Naive thymus-derived CD4-positive, alpha-beta T cell (primary cell): ENCODE measurements around the gene MPG. TPM values are rescaled to one million over a fixed set of nuclear protein-coding genes. Genes with fewer than 3 reads are reported as not detected.
"Not testable (repeated sequence)": the region's sequence is repeated elsewhere in the genome, so short reads cannot be mapped to it uniquely, and the experiment has no call there.

ENCODE experiments used
- ATAC-seq: fragments of 150-1000 bp; cut with Tn5 transposase; 2 replicates; pipeline ENCODE4 v1.10.0; 2021; ENCODE audit warnings: mild to moderate bottlenecking, moderate library complexity
- CTCF ChIA-PET: fragments of 350-600 bp; sonication (Branson Sonifier 250); formaldehyde crosslinking; loops from one replicate; lab custom pipeline; 2021; ENCODE audit warnings: antibody characterized with exemption; lab: Charles Lee
- POLR2A ChIA-PET: fragments of 350-600 bp; sonication (Branson Sonifier 250); formaldehyde crosslinking; loops from one replicate; lab custom pipeline; 2021; ENCODE audit warnings: antibody characterized with exemption, inconsistent platforms; lab: Charles Lee
- DNase-seq, 9 donors: peaks; one replicate each; pipeline versions ENCODE4 v3.0.0 to v3.0.0-alpha.2; 2020 to 2022; ENCODE audit warnings: mixed read lengths in 1 of 9
- H3K27ac ChIP-seq: one replicate; pipeline ENCODE4 v1.7.0; 2013; ENCODE audit warnings: mild to moderate bottlenecking, low read depth, low read length, moderate library complexity
- H3K27me3 ChIP-seq, 2 donors: one replicate each; pipeline ENCODE4 v1.7.0; 2013; ENCODE audit warnings: low read length in 2 of 2, mild to moderate bottlenecking in 2 of 2, moderate library complexity in 2 of 2; ENCODE audit not compliant: control insufficient read depth in 2 of 2, insufficient read depth in 2 of 2
- H3K36me3 ChIP-seq, 3 experiments: 1 replicate in 2 of 3; 2 replicates in 1 of 3; pipeline ENCODE4 v1.7.0; 2013; ENCODE audit warnings: low read length in 3 of 3, mild to moderate bottlenecking in 3 of 3, moderate library complexity in 1 of 3; ENCODE audit not compliant: insufficient read depth in 3 of 3, control insufficient read depth in 2 of 3
- H3K4me1 ChIP-seq, 2 donors: one replicate each; pipeline ENCODE4 v1.7.0; 2013; ENCODE audit warnings: low read length in 2 of 2, mild to moderate bottlenecking in 2 of 2, moderate library complexity in 1 of 2; ENCODE audit not compliant: control insufficient read depth in 2 of 2, insufficient read depth in 2 of 2
- H3K4me3 ChIP-seq: 2 replicates; pipeline ENCODE4 v1.7.0; 2013; ENCODE audit warnings: mild to moderate bottlenecking, low read length
- H3K9me3 ChIP-seq, 3 experiments: 1 replicate in 2 of 3; 2 replicates in 1 of 3; pipeline ENCODE4 v1.7.0; 2013; ENCODE audit warnings: low read length in 3 of 3; ENCODE audit not compliant: control insufficient read depth in 2 of 3
- H3K27ac Mint-ChIP-seq, 9 donors: one replicate each; pipeline ENCODE4 v1.8.0; 2020 to 2022; ENCODE audit warnings: mixed read lengths in 9 of 9, mild to moderate bottlenecking in 8 of 9, moderate library complexity in 5 of 9, inconsistent platforms in 2 of 9
- H3K27me3 Mint-ChIP-seq, 5 donors: one replicate each; pipeline ENCODE4 v1.8.0; 2021 to 2022; ENCODE audit warnings: mixed read lengths in 5 of 5, mild to moderate bottlenecking in 1 of 5
- H3K36me3 Mint-ChIP-seq, 5 donors: one replicate each; pipeline ENCODE4 v1.8.0; 2020 to 2022; ENCODE audit warnings: mixed read lengths in 5 of 5, mild to moderate bottlenecking in 3 of 5, inconsistent platforms in 1 of 5
- H3K4me1 Mint-ChIP-seq, 7 donors: one replicate each; pipeline ENCODE4 v1.8.0; 2020 to 2022; ENCODE audit warnings: mixed read lengths in 7 of 7, mild to moderate bottlenecking in 3 of 7, inconsistent platforms in 1 of 7
- H3K4me3 Mint-ChIP-seq, 10 donors: one replicate each; pipeline ENCODE4 v1.8.0; 2020 to 2022; ENCODE audit warnings: mild to moderate bottlenecking in 10 of 10, mixed read lengths in 10 of 10, moderate library complexity in 6 of 10, inconsistent platforms in 2 of 10
- H3K9me3 Mint-ChIP-seq, 11 donors: one replicate each; pipeline ENCODE4 v1.8.0; 2020 to 2022; ENCODE audit warnings: mixed read lengths in 11 of 11, mild to moderate bottlenecking in 4 of 11, inconsistent platforms in 1 of 11, moderate library complexity in 1 of 11
- intact Hi-C, 2 donors: fragments of 100-400 bp; cut with micrococcal nuclease; formaldehyde crosslinking; loops; one replicate each; pipeline ENCODE4 v1.15.1; 2023
- polyA plus RNA-seq, 2 donors: library from polyadenylated mRNA; unstranded; fragments of 300-500 nt; fragmentation: Illumina TruSeq; gene quantifications; one replicate each; pipeline ENCODE4 v1.2.3, GENCODE V29; 2021
- total RNA-seq, 6 experiments: library from RNA in 5 of 6; stranded (reverse) in 5 of 6; gene quantifications; 1 replicate in 5 of 6; 2 replicates in 1 of 6; pipeline ENCODE4 v1.2.3 and lab custom pipeline; 2021 to 2026

MPG gene
- total and polyA plus RNA-seq, 7 experiments from 2014 or later: 17.5 to 59.5 (median 25.7) TPM

- H3K4me3 ChIP-seq, CTCF ChIA-PET, H3K4me3 Mint-ChIP-seq, H3K27ac ChIP-seq, H3K27me3 ChIP-seq, H3K4me1 ChIP-seq, POLR2A ChIA-PET, H3K9me3 ChIP-seq, H3K27me3 Mint-ChIP-seq, intact Hi-C loops, DNase-seq, H3K9me3 Mint-ChIP-seq: not testable (repeated sequence)
- H3K36me3 ChIP-seq: peaks cover 0 to 21% (median 0%) of the 10 kb centered on the region in 3 experiments
- Mint-ChIP-seq H3K4me1 (peaks cover 0 to 17% (median 0%) of the 10 kb centered on the region in 7 donors), H3K36me3 (peaks cover 0 to 12% (median 0%) of the 10 kb centered on the region in 5 donors), H3K27ac (peak overlapping the region in 1 of 9 donors; percentile 6)
- ATAC-seq: peak; percentile 32
Observed at GRCh38 chr16:123558-124350, 45.7 kb downstream of the MPG start.

- Histone ChIP-seq H3K4me3 (no peak overlapping the region), H3K9me3 (no peaks in the 10 kb centered on the region), H3K36me3 (peaks cover 0 to 18% (median 0%) of the 10 kb centered on the region in 3 experiments), H3K27ac (no peak overlapping the region), H3K4me1 (peaks cover 0 to 6% of the 10 kb centered on the region in 2 donors), H3K27me3 (no peaks in the 10 kb centered on the region)
- POLR2A ChIA-PET: no interaction called here
- Mint-ChIP-seq H3K36me3 (peaks cover 0 to 12% (median 0%) of the 10 kb centered on the region in 5 donors), H3K4me1 (peaks cover 5 to 29% (median 9%) of the 10 kb centered on the region in 7 donors), H3K27ac (no peak overlapping the region), H3K27me3 (no peaks in the 10 kb centered on the region), H3K9me3 (no peaks in the 10 kb centered on the region), H3K4me3 (no peak overlapping the region)
- intact Hi-C loops: no loop called here
- ATAC-seq: no peak
- no peak for DNase-seq
- CTCF ChIA-PET: interaction anchor here (1.9 kb wide), 1 partner anchor 18 kb away, joined by 5 read pairs; no protein-coding TSS in a partner anchor
Observed at GRCh38 chr16:125011-125410, 47.0 kb downstream of the MPG start.

DNA sequence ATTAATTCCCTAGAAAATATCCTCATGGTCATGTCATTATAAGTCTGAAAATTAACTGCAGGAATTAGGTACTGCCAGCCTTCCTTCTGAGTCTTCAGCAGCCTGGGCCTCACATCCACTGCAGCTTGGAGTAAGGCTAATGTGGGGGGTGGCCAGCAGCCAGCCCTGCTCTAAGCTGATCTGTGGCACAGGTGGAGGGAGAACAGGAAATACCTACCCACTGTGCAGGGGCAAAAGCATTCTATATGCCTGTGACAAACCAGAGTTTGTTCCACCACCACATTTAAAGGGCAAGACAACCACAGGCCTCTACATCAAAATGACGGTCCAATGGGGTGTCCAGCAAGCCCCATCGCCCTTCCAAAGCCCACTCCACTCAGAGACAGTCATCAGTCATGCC lies 51.0 kb downstream of the MPG start:
- Mint-ChIP-seq H3K4me3 (no peak overlapping the region), H3K27me3 (no peaks in the 10 kb centered on the region), H3K27ac (peak overlapping the region in 1 of 9 donors; percentile 65), H3K9me3 (no peaks in the 10 kb centered on the region), H3K36me3 (peaks cover 0 to 5% (median 0%) of the 10 kb centered on the region in 5 donors), H3K4me1 (peaks cover 8 to 48% (median 33%) of the 10 kb centered on the region in 7 donors)
- ChIA-PET POLR2A (no interaction called here), CTCF (no interaction called here)
- DNase-seq (no peak), ATAC-seq (no peak)
- no peaks in the 10 kb centered on the region for H3K9me3 ChIP-seq
- H3K27me3 ChIP-seq: no peaks in the 10 kb centered on the region
- no peak overlapping the region for H3K27ac ChIP-seq
- H3K4me3 ChIP-seq: no peak overlapping the region
- intact Hi-C loops: no loop called here
- peaks cover 0 to 5% of the 10 kb centered on the region in 2 donors for H3K4me1 ChIP-seq
- H3K36me3 ChIP-seq: peaks cover 0 to 8% (median 0%) of the 10 kb centered on the region in 3 experiments

GRCh38 chr16:130533-131173 lies 52.6 kb downstream of the MPG start:
- CTCF ChIA-PET: no interaction called here
- ATAC-seq (no peak), DNase-seq (no peak)
- POLR2A ChIA-PET: no interaction called here
- Histone ChIP-seq H3K36me3 (peaks cover 0 to under 1% (median 0%) of the 10 kb centered on the region in 3 experiments), H3K27ac (no peak overlapping the region), H3K4me1 (no peaks in the 10 kb centered on the region), H3K4me3 (no peak overlapping the region), H3K27me3 (no peaks in the 10 kb centered on the region), H3K9me3 (no peaks in the 10 kb centered on the region)
- no peak overlapping the region for H3K27ac Mint-ChIP-seq
- intact Hi-C loops: no loop called here
- peaks cover 11 to 55% (median 45%) of the 10 kb centered on the region in 7 donors for H3K4me1 Mint-ChIP-seq
- peaks cover 0 to 4% (median 0%) of the 10 kb centered on the region in 5 donors for H3K36me3 Mint-ChIP-seq
- H3K27me3 Mint-ChIP-seq: no peaks in the 10 kb centered on the region
- no peaks in the 10 kb centered on the region for H3K9me3 Mint-ChIP-seq
- no peak overlapping the region for H3K4me3 Mint-ChIP-seq

GRCh38 chr16:132120-132519 lies 54.1 kb downstream of the MPG start:
- H3K36me3 Mint-ChIP-seq: peaks cover 0 to 9% (median 3%) of the 10 kb centered on the region in 5 donors
- H3K4me3 Mint-ChIP-seq: no peak overlapping the region
- intact Hi-C loops: no loop called here
- no peak overlapping the region for H3K27ac ChIP-seq
- H3K9me3 Mint-ChIP-seq: no peaks in the 10 kb centered on the region
- DNase-seq: no peak
- H3K27me3 ChIP-seq: no peaks in the 10 kb centered on the region
- H3K4me3 ChIP-seq: no peak overlapping the region
- H3K9me3 ChIP-seq: no peaks in the 10 kb centered on the region
- CTCF ChIA-PET: interaction anchor here (0.7 to 1.6 kb wide), 2 partner anchors 25 to 1885 kb away, joined by 3 to 4 read pairs; no protein-coding TSS in a partner anchor
- peaks cover 15 to 61% (median 52%) of the 10 kb centered on the region in 7 donors for H3K4me1 Mint-ChIP-seq
- no peak for ATAC-seq
- no peaks in the 10 kb centered on the region for H3K27me3 Mint-ChIP-seq
- no peaks in the 10 kb centered on the region for H3K4me1 ChIP-seq
- H3K27ac Mint-ChIP-seq: no peak overlapping the region
- H3K36me3 ChIP-seq: no peaks in the 10 kb centered on the region
- POLR2A ChIA-PET: no interaction called here

DNA sequence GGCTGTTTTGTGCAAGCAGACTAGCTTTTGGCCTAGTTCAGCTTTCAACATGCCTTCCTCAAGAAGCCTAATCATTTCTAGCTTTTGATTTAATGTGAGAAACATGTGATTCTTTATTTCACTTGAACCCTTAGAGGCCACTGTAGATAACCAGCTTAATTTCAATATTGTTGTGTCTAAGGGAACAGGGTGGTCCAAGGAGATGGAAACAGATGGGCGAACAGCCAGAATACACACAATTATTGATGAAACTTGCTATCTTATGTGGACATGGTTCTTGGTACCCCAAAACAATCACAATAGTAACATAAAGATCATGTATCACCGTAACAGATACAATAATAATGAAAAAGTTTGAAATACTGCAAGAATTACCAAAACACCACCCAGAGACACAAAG lies 55.7 kb downstream of the MPG start:
- Mint-ChIP-seq H3K27ac (no peak overlapping the region), H3K27me3 (peaks cover 0 to 3% (median 0%) of the 10 kb centered on the region in 5 donors)
- CTCF ChIA-PET: interaction anchor here (1.6 kb wide), 1 partner anchor 27 kb away, joined by 4 read pairs; no protein-coding TSS in a partner anchor

More for the DNA sequence above, 55.7 kb downstream of the MPG start:
- Mint-ChIP-seq H3K4me1 (peaks cover 17 to 74% (median 55%) of the 10 kb centered on the region in 7 donors), H3K36me3 (peaks cover 0 to 9% (median 3%) of the 10 kb centered on the region in 5 donors), H3K4me3 (peak overlapping the region in 2 of 10 donors; percentile 16 to 27), H3K9me3 (no peaks in the 10 kb centered on the region)
- no peak overlapping the region for H3K27ac ChIP-seq
- H3K4me3 ChIP-seq: no peak overlapping the region
- DNase-seq (no peak), ATAC-seq (no peak)
- H3K36me3 ChIP-seq: no peaks in the 10 kb centered on the region
- intact Hi-C loops: no loop called here
- no peaks in the 10 kb centered on the region for H3K9me3 ChIP-seq
- H3K4me1 ChIP-seq: peaks cover 6% of the 10 kb centered on the region in 2 donors
- POLR2A ChIA-PET: no interaction called here
- H3K27me3 ChIP-seq: no peaks in the 10 kb centered on the region
